Measurements from ENCODE around the gene PMM2. TPM values are rescaled to one million over a fixed set of nuclear protein-coding genes. Genes with fewer than 3 reads are reported as not detected.

The PMM2 gene
- total RNA-seq, 1 donor from 2014 or later = 29.9 TPM

GRCh38 chr16:8882725-8883377 is 85.2 kb downstream of the PMM2 start:
- Histone ChIP-seq H3K36me3 (ENCODE audit: control insufficient read depth, insufficient read depth, low read length) (peaks cover 2% of the 10 kb centered on the region), H3K27me3 (ENCODE audit: control insufficient read depth, insufficient read depth, low read length) (no peaks in the 10 kb centered on the region), H3K4me3 (ENCODE audit: low read depth, low read length) (no peak overlapping the region)
- no peak for DNase-seq (ENCODE audit: low read depth)
- no peak for TF ChIP-seq CTCF (IDR thresholded peaks at IDR 0.05; ENCODE audit: insufficient read depth, low read length, poor library complexity, severe bottlenecking)

GRCh38 chr16:8885674-8886592 is 88.3 kb downstream of the PMM2 start:
- H3K4me3 ChIP-seq (ENCODE audit: low read depth, low read length) = no peak overlapping the region

GRCh38 chr16:8886593-8887430 is 89.2 kb downstream of the PMM2 start:
- no peak for TF ChIP-seq CTCF (IDR thresholded peaks at IDR 0.05; ENCODE audit: insufficient read depth, low read length, poor library complexity, severe bottlenecking)
- DNase-seq (ENCODE audit: low read depth) = no peak
- H3K27me3 ChIP-seq (ENCODE audit: control insufficient read depth, insufficient read depth, low read length) = no peaks in the 10 kb centered on the region
- H3K36me3 ChIP-seq (ENCODE audit: control insufficient read depth, insufficient read depth, low read length) = peaks cover 6% of the 10 kb centered on the region
- no peak overlapping the region for H3K4me3 ChIP-seq (ENCODE audit: low read depth, low read length)

More at GRCh38 chr16:8885674-8886592, 88.3 kb downstream of the PMM2 start:
- no peaks in the 10 kb centered on the region for H3K27me3 ChIP-seq (ENCODE audit: control insufficient read depth, insufficient read depth, low read length)
- peak; percentile 22 for TF ChIP-seq CTCF (IDR thresholded peaks at IDR 0.05; ENCODE audit: insufficient read depth, low read length, poor library complexity, severe bottlenecking)
- no peak for DNase-seq (ENCODE audit: low read depth)
- peaks cover 6% of the 10 kb centered on the region for H3K36me3 ChIP-seq (ENCODE audit: control insufficient read depth, insufficient read depth, low read length)

- H3K36me3 ChIP-seq (ENCODE audit: control insufficient read depth, insufficient read depth, low read length) = peaks cover 6% of the 10 kb centered on the region
- DNase-seq (ENCODE audit: low read depth) = no peak
- H3K27me3 ChIP-seq (ENCODE audit: control insufficient read depth, insufficient read depth, low read length) = no peaks in the 10 kb centered on the region
- H3K4me3 ChIP-seq (ENCODE audit: low read depth, low read length) = no peak overlapping the region
- no peak for TF ChIP-seq CTCF (IDR thresholded peaks at IDR 0.05; ENCODE audit: insufficient read depth, low read length, poor library complexity, severe bottlenecking)
Observed at GRCh38 chr16:8887431-8887765, 89.8 kb downstream of the PMM2 start.

GRCh38 chr16:8887952-8888560 is 90.4 kb downstream of the PMM2 start:
- no peak overlapping the region for H3K4me3 ChIP-seq (ENCODE audit: low read depth, low read length)
- no peak for TF ChIP-seq CTCF (IDR thresholded peaks at IDR 0.05; ENCODE audit: insufficient read depth, low read length, poor library complexity, severe bottlenecking)
- no peaks in the 10 kb centered on the region for H3K27me3 ChIP-seq (ENCODE audit: control insufficient read depth, insufficient read depth, low read length)
- H3K36me3 ChIP-seq (ENCODE audit: control insufficient read depth, insufficient read depth, low read length) = peaks cover 6% of the 10 kb centered on the region
- DNase-seq (ENCODE audit: low read depth) = no peak

All from kidney epithelial cell (primary cell).